ENCODE data around the gene ESRP2.

The ESRP2 gene

GRCh38 chr16:68242085-68242484 is 6.2 kb upstream of the ESRP2 start:
- H3K4me3 ChIP-seq (ENCODE audit: low read depth, low read length) = no peak overlapping the region
- no peak for TF ChIP-seq CTCF (IDR thresholded peaks at IDR 0.05; ENCODE audit: control insufficient read depth, extremely low read depth, insufficient read depth)
- DNase-seq (ENCODE audit: low read depth) = no peak

GRCh38 chr16:68238029-68238345 is 2.1 kb upstream of the ESRP2 start:
- peak overlapping the region; percentile 49 for H3K4me3 ChIP-seq (ENCODE audit: low read depth, low read length)
- no peak for DNase-seq (ENCODE audit: low read depth)
- TF ChIP-seq CTCF (IDR thresholded peaks at IDR 0.05; ENCODE audit: control insufficient read depth, extremely low read depth, insufficient read depth) = no peak

GRCh38 chr16:68237243-68238028 is 1.5 kb upstream of the ESRP2 start:
- TF ChIP-seq CTCF (IDR thresholded peaks at IDR 0.05; ENCODE audit: control insufficient read depth, extremely low read depth, insufficient read depth) = no peak
- peak overlapping the region; percentile 91 for H3K4me3 ChIP-seq (ENCODE audit: low read depth, low read length)
- peak; percentile 97 for DNase-seq (ENCODE audit: low read depth)

GRCh38 chr16:68236826-68237242 is 907 bp upstream of the ESRP2 start:
- DNase-seq (ENCODE audit: low read depth) = no peak
- TF ChIP-seq CTCF (IDR thresholded peaks at IDR 0.05; ENCODE audit: control insufficient read depth, extremely low read depth, insufficient read depth) = no peak

GRCh38 chr16:68236137-68236825 is 354 bp upstream of the ESRP2 start:
- peak; percentile 81 for DNase-seq (ENCODE audit: low read depth)
- peak overlapping the region; percentile 91 for H3K4me3 ChIP-seq (ENCODE audit: low read depth, low read length)
- TF ChIP-seq CTCF (IDR thresholded peaks at IDR 0.05; ENCODE audit: control insufficient read depth, extremely low read depth, insufficient read depth) = no peak

More at GRCh38 chr16:68236826-68237242, 907 bp upstream of the ESRP2 start:
- H3K4me3 ChIP-seq (ENCODE audit: low read depth, low read length) = peak overlapping the region; percentile 91

- peak; percentile 55 for TF ChIP-seq CTCF (IDR thresholded peaks at IDR 0.05; ENCODE audit: control insufficient read depth, extremely low read depth, insufficient read depth)
- no peak for DNase-seq (ENCODE audit: low read depth)
- H3K4me3 ChIP-seq (ENCODE audit: low read depth, low read length) = peak overlapping the region; percentile 91
These were observed 630 bp downstream of the ESRP2 start for GRCh38 chr16:68235108-68235886.

Data from LNCaP clone FGC (cell line).